DND-41 (cell line): Measurements from ENCODE around the gene USP10.

Experiments used
- ATAC-seq: fragments of 200-7000 bp; cut with Tn5 transposase; 3 replicates; pipeline ENCODE4 v1.9.1; 2021; ENCODE audit warnings: low read depth; ENCODE audit not compliant: insufficient read depth
- DNase-seq: peaks from one replicate; pipeline ENCODE4 v3.0.0-alpha.2; 2020
- H2AFZ ChIP-seq: 2 replicates; pipeline ENCODE4 v1.6.0; 2012; ENCODE audit warnings: low read depth, low read length
- H3K27ac ChIP-seq: 2 replicates; pipeline ENCODE4 v1.5.1; 2012; ENCODE audit warnings: low read length, inconsistent platforms
- H3K27me3 ChIP-seq: fragments of 200-600 bp; sonication (generic); 2 replicates; pipeline ENCODE4 v1.6.0; 2012; ENCODE audit warnings: low read length, mild to moderate bottlenecking, inconsistent platforms; ENCODE audit not compliant: insufficient read depth, poor library complexity
- H3K36me3 ChIP-seq: 2 replicates; pipeline ENCODE4 v1.5.1; 2012; ENCODE audit warnings: low read length, inconsistent platforms; ENCODE audit not compliant: insufficient read depth
- H3K4me1 ChIP-seq: 2 replicates; pipeline ENCODE4 v1.5.1; 2012; ENCODE audit warnings: mild to moderate bottlenecking, low read length; ENCODE audit not compliant: insufficient read depth
- H3K4me2 ChIP-seq: 2 replicates; pipeline ENCODE4 v1.6.0; 2012; ENCODE audit warnings: mild to moderate bottlenecking, moderate library complexity, low read length, inconsistent platforms; ENCODE audit not compliant: insufficient read depth
- H3K4me3 ChIP-seq, 2 experiments: fragments of 200-600 bp in 1 of 2; shearing (Covaris generic) in 1 of 2; 2 replicates each; pipeline ENCODE4 v1.5.1; 2012 to 2016; ENCODE audit warnings: inconsistent platforms in 2 of 2, low read length in 2 of 2, mild to moderate bottlenecking in 2 of 2, low read depth in 1 of 2, moderate library complexity in 1 of 2
- H3K79me2 ChIP-seq: 2 replicates; pipeline ENCODE4 v1.6.0; 2012; ENCODE audit warnings: low read length, inconsistent platforms; ENCODE audit not compliant: insufficient read depth
- H3K9ac ChIP-seq: 2 replicates; pipeline ENCODE4 v1.6.0; 2012; ENCODE audit warnings: low read depth, mild to moderate bottlenecking, inconsistent platforms, low read length, moderate library complexity
- H3K9me3 ChIP-seq: 2 replicates; pipeline ENCODE4 v1.5.1; 2012; ENCODE audit warnings: low read length, moderate library complexity, mild to moderate bottlenecking, inconsistent platforms; ENCODE audit not compliant: insufficient read depth, severe bottlenecking
- H4K20me1 ChIP-seq: 2 replicates; pipeline ENCODE4 v1.6.0; 2012; ENCODE audit warnings: low read length; ENCODE audit not compliant: insufficient read depth
- CTCF ChIP-seq: IDR thresholded peaks from 2 replicates; pipeline ENCODE4 v1.5.1; 2012; ENCODE audit warnings: borderline replicate concordance, low read length, moderate library complexity, mild to moderate bottlenecking; ENCODE audit not compliant: poor library complexity, severe bottlenecking; ENCODE audit errors: extremely low read depth
- EZH2 ChIP-seq: IDR thresholded peaks from 3 replicates; pipeline ENCODE4 v1.6.1; 2012; ENCODE audit warnings: borderline replicate concordance, low read depth, mild to moderate bottlenecking, moderate library complexity, low read length, inconsistent platforms; ENCODE audit not compliant: severe bottlenecking

USP10 gene

GRCh38 chr16:84749815-84750214, 50.0 kb downstream of the USP10 start:
- peaks cover 68% of the 10 kb centered on the region for H3K79me2 ChIP-seq
- H4K20me1 ChIP-seq, result peaks cover 53% of the 10 kb centered on the region
- H3K36me3 ChIP-seq, result peaks cover 43% of the 10 kb centered on the region
- H3K9me3 ChIP-seq, result no peaks in the 10 kb centered on the region
- TF ChIP-seq CTCF (no peak), EZH2 (no peak)
- H3K27me3 ChIP-seq, result no peaks in the 10 kb centered on the region
- no peak overlapping the region for H3K4me3 ChIP-seq
- H3K4me1 ChIP-seq, result 0 out of 2 replicates have a peak, but pooled peaks cover 3% of the 10 kb centered on the region
- H3K27ac ChIP-seq, result no peak overlapping the region
- ATAC-seq (no peak), DNase-seq (no peak)
- H3K4me2 ChIP-seq, result no peak overlapping the region
- H2AFZ ChIP-seq, result no peak overlapping the region
- H3K9ac ChIP-seq, result no peak overlapping the region

GRCh38 chr16:84750575-84750974, 50.8 kb downstream of the USP10 start:
- no peak overlapping the region for H3K4me2 ChIP-seq
- 0 out of 2 replicates have a peak, but pooled peaks cover 3% of the 10 kb centered on the region for H3K4me1 ChIP-seq
- peaks cover 43% of the 10 kb centered on the region for H3K36me3 ChIP-seq
- DNase-seq (no peak), ATAC-seq (no peak)
- no peaks in the 10 kb centered on the region for H3K9me3 ChIP-seq
- H4K20me1 ChIP-seq, result peaks cover 54% of the 10 kb centered on the region
- no peak for TF ChIP-seq CTCF
- TF ChIP-seq EZH2, result no peak
- H3K9ac ChIP-seq, result no peak overlapping the region
- H3K4me3 ChIP-seq, result no peak overlapping the region
- H2AFZ ChIP-seq, result no peak overlapping the region
- H3K27ac ChIP-seq, result no peak overlapping the region
- H3K79me2 ChIP-seq, result peaks cover 68% of the 10 kb centered on the region
- no peaks in the 10 kb centered on the region for H3K27me3 ChIP-seq

GRCh38 chr16:84751241-84751640, 51.4 kb downstream of the USP10 start:
- H3K4me2 ChIP-seq, result no peak overlapping the region
- H2AFZ ChIP-seq, result no peak overlapping the region
- peaks cover 56% of the 10 kb centered on the region for H4K20me1 ChIP-seq
- ATAC-seq, result no peak
- no peak overlapping the region for H3K4me3 ChIP-seq
- H3K4me1 ChIP-seq, result 0 out of 2 replicates have a peak, but pooled peaks cover 3% of the 10 kb centered on the region
- peaks cover 39% of the 10 kb centered on the region for H3K36me3 ChIP-seq
- H3K79me2 ChIP-seq, result peaks cover 69% of the 10 kb centered on the region
- no peak overlapping the region for H3K27ac ChIP-seq
- H3K27me3 ChIP-seq, result no peaks in the 10 kb centered on the region
- no peaks in the 10 kb centered on the region for H3K9me3 ChIP-seq
- TF ChIP-seq CTCF, result no peak
- no peak for TF ChIP-seq EZH2
- no peak overlapping the region for H3K9ac ChIP-seq
- DNase-seq, result no peak

GRCh38 chr16:84751947-84752346, 52.1 kb downstream of the USP10 start:
- no peak for ATAC-seq
- no peak overlapping the region for H3K4me3 ChIP-seq
- 0 out of 2 replicates have a peak, but pooled peaks cover 3% of the 10 kb centered on the region for H3K4me1 ChIP-seq
- peaks cover 71% of the 10 kb centered on the region for H3K79me2 ChIP-seq
- H3K9ac ChIP-seq, result no peak overlapping the region
- H2AFZ ChIP-seq, result no peak overlapping the region
- H3K36me3 ChIP-seq, result peaks cover 38% of the 10 kb centered on the region
- TF ChIP-seq CTCF (no peak), EZH2 (no peak)
- no peak overlapping the region for H3K4me2 ChIP-seq
- H3K27ac ChIP-seq, result no peak overlapping the region
- H3K27me3 ChIP-seq, result no peaks in the 10 kb centered on the region
- H4K20me1 ChIP-seq, result peaks cover 57% of the 10 kb centered on the region
- H3K9me3 ChIP-seq, result no peaks in the 10 kb centered on the region
- DNase-seq, result no peak
